OCI-M2 (cell line): ENCODE data around the gene TEDC2.

Experiments
- DNase-seq: peaks from one replicate; lab custom pipeline; 2025; ENCODE audit not compliant: unreplicated experiment; lab: John Stamatoyannopoulos, UW

The TEDC2 gene

GRCh38 chr16:2511128-2511800 is 51.4 kb downstream of the TEDC2 start:
- DNase-seq, result no peak

GRCh38 chr16:2511996-2512734 is 52.3 kb downstream of the TEDC2 start:
- no peak for DNase-seq

- no peak for DNase-seq
These were observed 53.0 kb downstream of the TEDC2 start for GRCh38 chr16:2512735-2513404.

GRCh38 chr16:2513405-2514332 is 53.8 kb downstream of the TEDC2 start, which contains the start of gene ATP6V0C:
Gene ATP6V0C, plus strand, starts transcription at chr16:2513952. Its CDS starts 152 bp downstream, at chr16:2514104.
- DNase-seq, result no peak
